ENCODE measurements around the gene TMEM253. TPM values are rescaled to one million over a fixed set of nuclear protein-coding genes. Genes with fewer than 3 reads are reported as not detected.

Gene TMEM253
- total and polyA plus RNA-seq, 9 donors = 0.24 to 1.3 (median 0.56) TPM

DNA sequence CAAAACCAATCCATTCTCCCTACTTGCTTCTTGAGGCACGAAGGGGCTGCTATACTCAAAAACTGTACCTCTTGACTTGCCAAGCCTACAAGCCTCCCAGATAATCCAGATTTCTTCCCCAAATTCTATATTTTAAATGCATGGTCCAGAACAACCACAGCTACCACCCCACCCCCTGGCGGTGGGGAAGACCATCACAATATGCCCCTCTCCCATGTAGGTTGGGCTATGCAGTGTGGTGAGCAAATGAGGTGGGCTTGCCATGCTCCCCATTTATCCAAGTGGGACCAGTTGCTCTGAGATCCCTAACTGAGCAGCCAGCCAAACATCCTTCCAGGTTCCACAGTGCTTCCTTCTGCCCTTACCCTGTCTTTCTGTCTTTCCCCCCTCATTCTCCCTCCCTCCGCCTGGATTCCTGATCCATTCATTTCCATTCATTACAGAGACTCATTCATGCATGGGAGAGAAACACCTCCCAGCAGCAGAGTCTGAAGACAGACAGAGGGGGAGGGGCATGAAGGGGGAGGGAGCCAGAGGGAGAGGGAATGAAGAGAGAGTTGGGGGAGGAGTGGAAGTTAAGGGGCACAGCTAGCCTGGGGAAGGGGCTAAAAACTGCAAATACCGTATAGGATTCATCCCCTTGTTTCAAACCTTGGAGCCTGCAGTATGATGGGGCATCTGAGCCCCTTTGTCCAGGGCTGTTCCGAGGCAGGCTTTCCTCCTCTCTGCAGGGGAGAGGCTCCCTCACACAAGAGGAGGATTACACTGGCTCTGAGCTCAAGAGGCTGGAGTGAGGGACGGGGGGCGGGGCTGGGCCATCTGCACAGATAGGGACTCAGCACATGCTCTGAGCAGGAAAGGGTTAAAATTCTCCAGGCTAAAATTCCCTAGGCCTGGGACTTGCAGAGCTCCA is 6.8 kb upstream of the TMEM253 start:
- no peaks in the 10 kb centered on the region for H3K36me3 ChIP-seq
- no peaks in the 10 kb centered on the region for H3K27me3 ChIP-seq
- intact Hi-C loops (cut with DNase I) = loop anchor here in 3 of 4 donors (2.0 to 10.0 kb wide), 4 partner anchors 23 to 409 kb away; partner anchors contain the start of genes ANG (in 1 of the 3), ARHGEF40 (in 1 of the 3) and RNASE4 (in 1 of the 3)
- peak in 1 of 5 donors; percentile 27 for DNase-seq
- H3K9me3 ChIP-seq = no peaks in the 10 kb centered on the region
- H3K4me1 ChIP-seq (ENCODE audit: insufficient read depth) = no peaks in the 10 kb centered on the region
- no peak overlapping the region for H3K27ac ChIP-seq
- TF ChIP-seq EP300 (IDR thresholded peaks at IDR 0.05) (no peak), POLR2A (IDR thresholded peaks at IDR 0.05) (no peak)
- TF ChIP-seq, protein P1, sequence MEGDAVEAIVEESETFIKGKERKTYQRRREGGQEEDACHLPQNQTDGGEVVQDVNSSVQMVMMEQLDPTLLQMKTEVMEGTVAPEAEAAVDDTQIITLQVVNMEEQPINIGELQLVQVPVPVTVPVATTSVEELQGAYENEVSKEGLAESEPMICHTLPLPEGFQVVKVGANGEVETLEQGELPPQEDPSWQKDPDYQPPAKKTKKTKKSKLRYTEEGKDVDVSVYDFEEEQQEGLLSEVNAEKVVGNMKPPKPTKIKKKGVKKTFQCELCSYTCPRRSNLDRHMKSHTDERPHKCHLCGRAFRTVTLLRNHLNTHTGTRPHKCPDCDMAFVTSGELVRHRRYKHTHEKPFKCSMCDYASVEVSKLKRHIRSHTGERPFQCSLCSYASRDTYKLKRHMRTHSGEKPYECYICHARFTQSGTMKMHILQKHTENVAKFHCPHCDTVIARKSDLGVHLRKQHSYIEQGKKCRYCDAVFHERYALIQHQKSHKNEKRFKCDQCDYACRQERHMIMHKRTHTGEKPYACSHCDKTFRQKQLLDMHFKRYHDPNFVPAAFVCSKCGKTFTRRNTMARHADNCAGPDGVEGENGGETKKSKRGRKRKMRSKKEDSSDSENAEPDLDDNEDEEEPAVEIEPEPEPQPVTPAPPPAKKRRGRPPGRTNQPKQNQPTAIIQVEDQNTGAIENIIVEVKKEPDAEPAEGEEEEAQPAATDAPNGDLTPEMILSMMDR (IDR thresholded peaks at IDR 0.05) = no peak
- H3K4me3 ChIP-seq = no peak overlapping the region
- WGBS, 3 donors = 29 to 39% (median 30%) methylated on average over 7 of the region's 7 CpGs

- DNase-seq = no peak
- Histone ChIP-seq H3K36me3 (no peaks in the 10 kb centered on the region), H3K4me1 (ENCODE audit: insufficient read depth) (peaks cover 2% of the 10 kb centered on the region), H3K27ac (no peak overlapping the region), H3K4me3 (no peak overlapping the region), H3K27me3 (no peaks in the 10 kb centered on the region), H3K9me3 (no peaks in the 10 kb centered on the region)
- intact Hi-C loops (cut with DNase I) = loop anchor here in 1 of 4 donors (10.0 kb wide), 1 partner anchor 411 kb away; the partner anchor contains the start of genes ANG and RNASE4
- TF ChIP-seq POLR2A (IDR thresholded peaks at IDR 0.05) (no peak), EP300 (IDR thresholded peaks at IDR 0.05) (no peak)
- TF ChIP-seq, protein P1 (IDR thresholded peaks at IDR 0.05) = no peak
- WGBS, 3 donors = 33 to 40% (median 34%) methylated on average over 6 of the region's 6 CpGs
Observed at GRCh38 chr14:21095430-21096205, 5.2 kb upstream of the TMEM253 start.

DNA sequence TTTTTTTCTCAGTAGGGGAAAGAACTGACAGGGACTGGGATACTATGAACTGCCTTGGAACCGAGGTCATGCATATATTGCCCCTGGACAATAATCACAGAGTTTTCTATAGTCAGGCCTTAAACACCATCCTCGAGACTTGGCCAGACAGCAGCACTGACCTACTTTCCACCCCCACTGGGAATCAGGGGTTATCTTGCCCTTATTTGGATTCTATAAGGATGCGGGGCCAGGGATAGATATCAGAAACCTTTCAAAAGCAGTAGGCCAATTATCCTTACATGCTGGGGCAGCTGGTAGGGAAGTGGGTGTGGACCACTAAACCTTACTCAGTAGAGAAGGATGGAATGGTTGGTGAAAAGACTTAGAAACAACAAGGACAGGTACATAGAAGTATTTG is 4.4 kb upstream of the TMEM253 start:
- Histone ChIP-seq H3K27me3 (no peaks in the 10 kb centered on the region), H3K4me1 (ENCODE audit: insufficient read depth) (peaks cover 2% of the 10 kb centered on the region), H3K4me3 (no peak overlapping the region), H3K27ac (peak overlapping the region; percentile 87 to 100), H3K9me3 (no peaks in the 10 kb centered on the region), H3K36me3 (no peaks in the 10 kb centered on the region)
- intact Hi-C loops (cut with DNase I) = loop anchor here in 1 of 4 donors (10.0 kb wide), 1 partner anchor 412 kb away; the partner anchor contains the start of genes ANG and RNASE4
- TF ChIP-seq, protein P1 (IDR thresholded peaks at IDR 0.05) = no peak
- no peak for TF ChIP-seq EP300 (IDR thresholded peaks at IDR 0.05)
- no peak for TF ChIP-seq POLR2A (IDR thresholded peaks at IDR 0.05)
- no peak for DNase-seq
- 67 to 73% (median 67%) methylated on average over 3 of the region's 3 CpGs for WGBS, 3 donors

GRCh38 chr14:21096978-21097635 is 3.8 kb upstream of the TMEM253 start:
- 42 to 49% (median 43%) methylated on average over 10 of the region's 10 CpGs for WGBS, 3 donors

More at GRCh38 chr14:21096978-21097635, 3.8 kb upstream of the TMEM253 start:
- no peak for DNase-seq
- no peaks in the 10 kb centered on the region for H3K36me3 ChIP-seq
- H3K27me3 ChIP-seq = no peaks in the 10 kb centered on the region
- H3K4me1 ChIP-seq (ENCODE audit: insufficient read depth) = peaks cover 2% of the 10 kb centered on the region
- no peaks in the 10 kb centered on the region for H3K9me3 ChIP-seq
- TF ChIP-seq, protein P1 (IDR thresholded peaks at IDR 0.05) = no peak
- no peak for TF ChIP-seq EP300 (IDR thresholded peaks at IDR 0.05)
- TF ChIP-seq POLR2A (IDR thresholded peaks at IDR 0.05) = no peak
- H3K4me3 ChIP-seq = peak overlapping the region; percentile 71
- intact Hi-C loops (cut with DNase I) = loop anchor here in 1 of 4 donors (10.0 kb wide), 1 partner anchor 412 kb away; the partner anchor contains the start of genes ANG and RNASE4
- H3K27ac ChIP-seq = peak overlapping the region; percentile 87 to 100
